22Rv1 (cell line): ENCODE data around the gene KIF26A.

Experiments used
- H3K27ac ChIP-seq: fragments of 450-650 bp; 2 replicates; pipeline ENCODE4 v1.5.1; 2017
- CTCF ChIP-seq: fragments of 450-650 bp; IDR thresholded peaks from 2 replicates; pipeline ENCODE4 v1.5.1; 2017; ENCODE audit warnings: mild to moderate bottlenecking
- ZFX ChIP-seq: fragments of 450-650 bp; IDR thresholded peaks from 2 replicates; pipeline ENCODE4 v1.6.1; 2017; ENCODE audit warnings: antibody characterized with exemption, borderline replicate concordance

KIF26A gene

GRCh38 chr14:104136472-104137296 is 1.7 kb upstream of the KIF26A start:
- no peak overlapping the region for H3K27ac ChIP-seq
- TF ChIP-seq ZFX (no peak), CTCF (no peak)

GRCh38 chr14:104137297-104138097 is 890 bp upstream of the KIF26A start:
- TF ChIP-seq ZFX (no peak), CTCF (peak; percentile 94)
- no peak overlapping the region for H3K27ac ChIP-seq

DNA sequence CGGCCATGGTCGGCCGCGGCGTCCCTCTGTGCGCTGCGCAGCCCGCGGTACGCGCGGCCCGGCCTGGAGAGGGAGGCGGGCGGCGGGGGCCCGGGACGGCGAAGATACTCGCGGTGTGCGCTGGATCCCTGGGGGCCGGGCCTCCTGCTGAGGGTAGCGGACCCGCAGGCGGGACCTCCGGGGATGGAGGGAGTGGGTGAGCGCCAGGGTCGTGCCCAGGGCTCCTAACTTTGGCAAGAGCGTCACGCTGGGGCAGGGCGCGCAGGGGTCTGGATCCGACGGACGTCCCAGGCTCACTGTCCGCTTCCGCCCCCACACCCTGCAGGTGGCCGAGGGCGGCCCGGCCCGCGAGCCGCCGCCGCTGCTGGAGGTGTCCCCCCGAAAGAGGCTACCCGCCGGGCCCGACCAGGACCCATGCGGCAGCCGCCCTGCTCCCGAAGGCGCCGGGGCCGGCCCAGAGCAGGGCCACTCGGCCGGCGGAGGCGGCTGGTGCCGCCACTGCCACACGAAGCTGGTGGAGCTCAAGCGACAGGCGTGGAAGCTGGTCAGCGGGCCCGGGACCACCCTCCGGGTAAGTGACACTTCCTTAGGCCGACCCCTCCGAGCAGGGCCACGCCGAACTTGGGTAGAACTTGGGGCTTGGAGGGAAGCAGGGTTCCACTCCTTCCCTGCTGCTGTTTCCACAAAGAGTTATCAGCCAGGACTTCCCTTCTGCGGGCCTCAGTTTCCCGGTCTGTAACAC is 502 bp downstream of the KIF26A start:
- H3K27ac ChIP-seq: no peak overlapping the region
- TF ChIP-seq ZFX (no peak), CTCF (no peak)

DNA sequence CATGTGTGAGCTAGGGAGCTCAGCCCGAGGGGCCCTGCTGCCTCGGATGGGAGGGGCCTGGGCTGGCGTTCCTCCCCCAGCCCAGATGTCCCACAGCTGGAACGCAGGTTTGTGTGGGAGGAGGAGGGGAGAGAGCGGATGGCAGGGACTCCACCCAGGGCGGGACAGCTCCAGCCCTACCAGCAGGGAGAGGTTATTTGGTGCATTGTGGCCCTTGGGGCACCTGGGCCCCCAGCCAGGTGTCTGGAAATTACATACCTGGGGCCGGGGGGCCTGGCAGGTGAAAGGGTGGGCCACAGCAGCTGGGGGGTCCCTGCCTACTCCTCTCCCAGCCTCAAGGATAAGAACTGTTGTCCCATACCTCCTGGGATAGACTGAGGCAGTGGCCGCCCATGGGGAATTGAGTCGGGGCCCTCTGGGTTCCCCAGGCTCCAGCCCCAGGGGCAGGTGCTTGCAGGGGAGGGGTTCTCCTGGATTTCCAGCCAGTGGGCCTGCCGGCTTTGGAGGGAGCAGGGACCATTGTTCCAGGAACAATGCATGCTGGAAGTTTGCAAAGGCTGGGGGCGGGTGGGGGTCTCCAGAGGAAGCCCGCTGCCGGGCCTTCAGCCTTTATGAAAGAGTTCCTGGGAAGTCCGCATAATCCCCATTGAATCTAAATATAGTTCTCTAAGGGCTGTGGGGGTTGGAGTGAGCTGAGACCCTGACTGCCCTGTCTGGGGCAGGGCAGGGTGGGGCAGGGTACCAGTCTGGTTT is 1.2 kb downstream of the KIF26A start:
- H3K27ac ChIP-seq: no peak overlapping the region
- TF ChIP-seq CTCF: no peak
- no peak for TF ChIP-seq ZFX

DNA sequence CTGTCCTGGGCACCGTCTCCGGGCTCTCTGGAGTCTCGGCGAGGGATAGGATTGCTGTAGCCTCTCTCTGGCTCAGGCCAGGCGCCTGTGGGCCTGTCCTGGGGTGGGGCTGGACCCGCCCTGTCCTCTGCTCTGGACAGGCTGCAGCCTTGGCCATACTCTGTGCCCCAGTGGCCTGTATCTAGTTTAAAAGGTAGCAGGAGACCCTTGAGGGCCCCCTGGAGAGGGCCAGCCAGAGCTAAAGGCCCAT is 1.8 kb downstream of the KIF26A start:
- TF ChIP-seq ZFX (no peak), CTCF (no peak)
- no peak overlapping the region for H3K27ac ChIP-seq

DNA sequence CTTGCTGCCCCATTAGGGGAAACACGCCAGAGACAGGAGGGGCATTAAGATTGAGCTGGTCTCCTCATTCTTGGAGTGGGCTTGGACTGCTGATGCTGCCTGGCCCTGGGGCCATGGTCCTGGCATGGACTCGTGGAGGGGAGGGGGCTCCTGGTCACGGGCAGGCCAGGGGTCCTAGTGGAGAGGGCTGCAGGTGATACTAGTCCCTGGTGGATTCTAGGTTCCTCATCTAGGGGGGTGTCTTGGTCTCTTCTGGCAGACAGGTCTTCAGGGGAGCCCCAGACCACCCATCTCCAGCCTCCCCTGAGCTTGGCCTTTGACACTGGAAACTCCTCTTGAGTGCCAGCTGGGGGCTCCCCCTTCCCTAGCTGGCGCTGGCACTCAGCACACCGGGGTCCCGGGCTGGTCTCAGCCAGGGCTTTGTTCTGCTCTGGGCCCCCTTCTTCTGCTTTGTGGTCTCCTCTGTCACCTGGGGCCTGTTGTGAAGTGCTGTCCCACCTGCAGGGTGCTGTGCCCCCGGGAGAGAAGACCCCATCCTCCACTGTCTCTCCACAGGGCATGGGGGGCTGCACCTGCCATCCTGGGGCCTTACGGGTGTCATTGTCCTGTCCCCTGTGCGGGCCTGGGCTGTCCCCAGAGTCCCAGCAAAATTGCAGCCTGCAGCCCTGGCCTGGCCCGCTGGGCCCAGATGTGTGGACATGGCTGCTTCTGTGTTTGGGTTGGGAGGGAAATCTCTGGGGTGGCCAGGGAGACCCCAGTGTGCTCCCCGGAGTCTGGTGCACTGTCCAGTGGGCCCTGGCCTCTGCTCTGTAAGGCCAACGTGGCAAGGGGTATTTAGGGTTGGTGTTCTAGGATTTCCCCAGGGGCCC is 2.3 kb downstream of the KIF26A start:
- no peak for TF ChIP-seq CTCF
- TF ChIP-seq ZFX: no peak
- no peak overlapping the region for H3K27ac ChIP-seq
